Mucosa of rectum (tissue), 2 donors: Measurements from ENCODE around the gene RNF112.

Source experiments
- H3K27ac ChIP-seq, 2 donors: one replicate each; pipeline ENCODE4 v1.7.0; 2013; ENCODE audit warnings: inconsistent platforms in 2 of 2, low read depth in 2 of 2, low read length in 2 of 2
- H3K27me3 ChIP-seq, 2 donors: one replicate each; pipeline ENCODE4 v1.7.0; 2013; ENCODE audit warnings: low read length in 2 of 2; ENCODE audit not compliant: control insufficient read depth in 2 of 2, insufficient read depth in 2 of 2
- H3K36me3 ChIP-seq, 2 donors: one replicate each; pipeline ENCODE4 v1.7.0; 2013; ENCODE audit warnings: low read length in 2 of 2; ENCODE audit not compliant: control insufficient read depth in 2 of 2, insufficient read depth in 2 of 2
- H3K4me1 ChIP-seq, 2 donors: one replicate each; pipeline ENCODE4 v1.7.0; 2013; ENCODE audit warnings: low read length in 2 of 2, mild to moderate bottlenecking in 1 of 2; ENCODE audit not compliant: control insufficient read depth in 2 of 2, insufficient read depth in 2 of 2
- H3K4me3 ChIP-seq, 2 donors: one replicate each; pipeline ENCODE4 v1.7.0; 2013; ENCODE audit warnings: low read length in 2 of 2
- H3K9ac ChIP-seq, 2 donors: one replicate each; pipeline ENCODE4 v1.7.0; 2013; ENCODE audit warnings: low read length in 2 of 2, low read depth in 1 of 2, mild to moderate bottlenecking in 1 of 2
- H3K9me3 ChIP-seq, 2 donors: one replicate each; pipeline ENCODE4 v1.7.0; 2013; ENCODE audit warnings: low read length in 2 of 2; ENCODE audit not compliant: control insufficient read depth in 2 of 2
- donor health status: healthy.
- donor health status: Normal muscosa, but diverticular disease.

The RNF112 gene

DNA sequence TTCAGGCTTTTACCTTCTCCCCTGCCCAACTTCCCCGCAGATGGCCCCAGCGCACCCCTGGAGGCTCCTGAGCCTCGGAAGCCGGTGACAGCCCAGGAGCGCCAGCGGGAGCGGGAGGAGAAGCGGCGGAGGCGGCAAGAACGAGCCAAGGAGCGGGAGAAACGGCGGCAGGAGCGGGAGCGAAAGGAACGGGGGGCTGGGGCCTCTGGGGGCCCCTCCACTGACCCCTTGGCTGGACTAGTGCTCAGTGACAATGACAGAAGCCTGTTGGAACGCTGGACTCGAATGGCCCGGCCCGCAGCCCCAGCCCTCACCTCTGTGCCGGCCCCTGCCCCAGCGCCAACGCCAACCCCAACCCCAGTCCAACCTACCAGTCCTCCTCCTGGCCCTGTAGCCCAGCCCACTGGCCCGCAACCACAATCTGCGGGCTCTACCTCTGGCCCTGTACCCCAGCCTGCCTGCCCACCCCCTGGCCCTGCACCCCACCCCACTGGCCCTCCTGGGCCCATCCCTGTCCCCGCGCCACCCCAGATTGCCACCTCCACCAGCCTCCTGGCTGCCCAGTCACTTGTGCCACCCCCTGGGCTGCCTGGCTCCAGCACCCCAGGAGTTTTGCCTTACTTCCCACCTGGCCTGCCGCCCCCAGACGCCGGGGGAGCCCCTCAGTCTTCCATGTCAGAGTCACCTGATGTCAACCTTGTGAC lies 29.1 kb upstream of the RNF112 start:
- Histone ChIP-seq H3K27ac (no peak overlapping the region), H3K9ac (no peak overlapping the region), H3K9me3 (no peaks in the 10 kb centered on the region), H3K36me3 (peaks cover 40 to 44% of the 10 kb centered on the region in 2 donors), H3K4me1 (peaks cover 44 to 46% of the 10 kb centered on the region in 2 donors), H3K4me3 (no peak overlapping the region), H3K27me3 (no peaks in the 10 kb centered on the region)

- peaks cover 41% of the 10 kb centered on the region in 2 donors for H3K4me1 ChIP-seq
Measured at GRCh38 chr17:19382531-19383444, 28.2 kb upstream of the RNF112 start.

DNA sequence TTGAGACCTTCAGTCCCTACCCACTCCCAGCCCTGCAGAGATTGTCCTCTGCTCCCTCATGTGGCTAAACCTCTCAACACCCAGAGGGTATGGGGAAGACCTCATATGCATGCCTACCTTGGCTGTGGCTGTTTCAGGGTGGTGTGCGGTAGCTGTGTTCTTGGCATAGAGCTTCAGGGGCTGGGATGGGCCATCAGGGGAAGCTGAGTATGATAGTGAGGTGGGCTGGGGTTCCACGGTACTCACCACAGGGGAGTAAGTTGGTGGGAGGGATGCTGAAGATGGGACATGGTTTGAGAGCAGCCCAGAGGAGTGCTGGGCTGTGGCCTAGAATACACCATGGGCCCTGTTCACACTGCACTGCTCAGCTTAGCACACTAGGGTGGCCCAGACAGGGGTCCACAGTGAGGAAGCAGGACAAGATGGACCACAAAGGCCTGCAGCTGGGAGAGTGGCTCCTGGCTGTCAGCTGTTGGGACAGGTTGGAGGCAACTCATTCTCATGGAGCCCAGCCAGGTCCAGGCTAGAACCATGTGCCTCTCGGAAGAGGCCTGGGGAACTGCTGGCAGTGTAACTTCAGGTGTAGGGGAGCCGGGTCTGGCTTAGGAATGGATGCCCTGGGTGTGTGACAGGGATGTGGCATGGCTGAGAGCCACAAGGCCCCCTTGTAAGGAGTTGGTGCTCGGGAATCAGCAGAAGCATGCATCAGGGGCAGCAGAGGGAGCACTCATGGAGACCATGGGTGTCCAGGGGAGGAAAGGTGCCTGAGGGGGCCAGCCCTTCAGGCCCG lies 27.2 kb upstream of the RNF112 start:
- H3K27ac ChIP-seq, result peak overlapping the region; percentile 85
- H3K4me1 ChIP-seq, result peaks cover 41 to 49% of the 10 kb centered on the region in 2 donors
- no peaks in the 10 kb centered on the region for H3K9me3 ChIP-seq
- peak overlapping the region in 1 of 2 donors; percentile 31 for H3K9ac ChIP-seq
- H3K36me3 ChIP-seq, result peaks cover 40 to 44% of the 10 kb centered on the region in 2 donors
- no peak overlapping the region for H3K4me3 ChIP-seq
- H3K27me3 ChIP-seq, result no peaks in the 10 kb centered on the region

More at GRCh38 chr17:19382531-19383444, 28.2 kb upstream of the RNF112 start:
- Histone ChIP-seq H3K27ac (peak overlapping the region in 1 of 2 donors; percentile 23), H3K9me3 (no peaks in the 10 kb centered on the region), H3K9ac (no peak overlapping the region), H3K4me3 (no peak overlapping the region), H3K36me3 (peaks cover 40 to 44% of the 10 kb centered on the region in 2 donors), H3K27me3 (no peaks in the 10 kb centered on the region)

- Histone ChIP-seq H3K27me3 (no peaks in the 10 kb centered on the region), H3K4me3 (peak overlapping the region; percentile 19 to 50), H3K9me3 (no peaks in the 10 kb centered on the region), H3K36me3 (peaks cover 35 to 40% of the 10 kb centered on the region in 2 donors), H3K27ac (peak overlapping the region; percentile 85), H3K9ac (peak overlapping the region in 1 of 2 donors; percentile 31), H3K4me1 (peaks cover 36 to 39% of the 10 kb centered on the region in 2 donors)
Measured at GRCh38 chr17:19384723-19385391, 26.2 kb upstream of the RNF112 start.

DNA sequence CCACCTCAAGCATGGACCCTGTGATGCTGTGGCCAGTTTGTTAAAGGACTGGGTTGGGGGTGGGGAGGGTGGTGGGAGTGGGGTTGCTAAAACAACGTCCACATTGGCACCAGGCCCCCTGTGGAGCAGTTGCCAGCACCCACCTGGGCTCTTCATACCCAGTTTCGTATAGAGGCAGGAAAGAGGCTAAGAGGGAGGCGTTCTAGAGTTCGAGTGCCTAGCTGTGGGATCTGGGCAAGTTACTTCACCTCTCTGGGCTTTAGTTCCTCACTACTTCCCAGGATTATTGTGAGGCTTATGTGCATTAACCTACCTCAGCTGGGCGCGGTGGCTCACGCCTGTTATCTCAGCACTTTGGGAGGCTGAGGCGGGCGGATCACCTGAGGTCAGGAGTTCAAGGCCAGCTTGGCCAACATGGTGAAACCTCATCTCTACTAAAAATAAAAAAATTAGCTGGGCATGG lies 25.5 kb upstream of the RNF112 start:
- Histone ChIP-seq H3K27me3 (no peaks in the 10 kb centered on the region), H3K4me3 (peak overlapping the region; percentile 19 to 50), H3K4me1 (peaks cover 36 to 39% of the 10 kb centered on the region in 2 donors), H3K9me3 (no peaks in the 10 kb centered on the region), H3K27ac (peak overlapping the region; percentile 85), H3K36me3 (peaks cover 28 to 34% of the 10 kb centered on the region in 2 donors), H3K9ac (peak overlapping the region in 1 of 2 donors; percentile 21)

DNA sequence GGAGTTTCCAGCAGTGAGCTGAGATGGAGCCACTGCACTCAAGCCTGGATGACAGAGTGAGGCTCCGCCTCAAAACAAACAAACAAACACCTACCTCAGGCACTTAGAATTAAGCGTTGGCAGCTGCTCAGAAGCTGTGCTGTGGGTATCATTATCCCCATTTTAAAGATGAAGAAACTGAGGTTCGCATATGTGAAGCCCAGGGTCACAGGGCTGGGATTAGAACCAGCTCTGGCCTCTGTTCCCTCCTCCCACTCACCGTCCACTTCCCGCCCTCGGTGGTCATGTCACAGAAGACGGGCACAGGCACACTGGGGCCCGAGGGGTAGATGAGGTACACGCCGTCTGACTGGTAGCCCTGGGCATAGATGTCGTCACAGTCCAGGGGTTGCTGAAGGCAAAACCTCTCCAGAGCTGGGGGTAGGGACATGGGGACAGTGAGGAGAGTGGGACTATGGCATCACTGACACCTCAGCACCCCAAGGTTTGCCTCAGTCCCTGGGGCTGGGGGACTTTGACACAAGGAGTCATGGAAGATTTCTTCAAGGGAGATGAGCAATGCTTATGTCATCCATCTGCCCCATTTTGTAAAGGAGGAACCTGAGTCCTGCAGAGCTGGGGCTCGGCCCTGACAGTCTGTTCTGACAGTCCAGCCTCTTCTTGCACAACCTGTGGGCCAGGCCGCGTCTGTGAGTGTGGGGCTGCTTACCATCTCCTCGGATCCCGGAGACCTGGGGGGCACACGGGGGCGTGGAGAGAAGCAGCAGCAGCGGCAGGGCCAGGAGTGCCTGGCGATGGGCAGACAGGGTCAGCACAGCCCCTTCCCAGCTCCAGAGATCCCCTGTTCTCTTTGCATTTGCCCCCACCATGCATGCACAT lies 24.7 kb upstream of the RNF112 start:
- H3K4me3 ChIP-seq, result peak overlapping the region; percentile 39 to 61

GRCh38 chr17:19386974-19387920 lies 23.8 kb upstream of the RNF112 start, which contains the start of gene MFAP4:
MFAP4 (minus strand) TSS chr17:19387190; CDS start chr17:19387155, 35 bp downstream.
- Histone ChIP-seq H3K9ac (peak within 1 kb of the TSS; percentile 44 to 64), H3K4me3 (peak within 1 kb of the TSS; percentile 39 to 61), H3K27me3 (no peaks in the 10 kb centered on the region), H3K27ac (peak within 1 kb of the TSS; percentile 85), H3K4me1 (peaks cover 36 to 39% of the 10 kb centered on the region in 2 donors), H3K9me3 (no peaks in the 10 kb centered on the region), H3K36me3 (peaks cover 18 to 22% of the 10 kb centered on the region in 2 donors)

More for the DNA sequence above, 24.7 kb upstream of the RNF112 start:
- H3K27ac ChIP-seq, result peak overlapping the region; percentile 85
- peaks cover 21 to 26% of the 10 kb centered on the region in 2 donors for H3K36me3 ChIP-seq
- H3K9ac ChIP-seq, result peak overlapping the region; percentile 44 to 64
- no peaks in the 10 kb centered on the region for H3K27me3 ChIP-seq
- H3K9me3 ChIP-seq, result no peaks in the 10 kb centered on the region
- peaks cover 36 to 39% of the 10 kb centered on the region in 2 donors for H3K4me1 ChIP-seq

GRCh38 chr17:19387921-19388521 lies 23.0 kb upstream of the RNF112 start:
- H3K36me3 ChIP-seq, result peaks cover 10 to 14% of the 10 kb centered on the region in 2 donors
- no peaks in the 10 kb centered on the region for H3K27me3 ChIP-seq
- H3K9ac ChIP-seq, result no peak overlapping the region
- peaks cover 31 to 36% of the 10 kb centered on the region in 2 donors for H3K4me1 ChIP-seq
- no peaks in the 10 kb centered on the region for H3K9me3 ChIP-seq
- peak overlapping the region; percentile 85 for H3K27ac ChIP-seq
- no peak overlapping the region for H3K4me3 ChIP-seq
